DND-41 (cell line): ENCODE data around the gene COL4A2.

Source experiments
- CTCF ChIP-seq: IDR thresholded peaks from 2 replicates; pipeline ENCODE4 v1.5.1; 2012; ENCODE audit warnings: borderline replicate concordance, low read length, moderate library complexity, mild to moderate bottlenecking; ENCODE audit not compliant: poor library complexity, severe bottlenecking; ENCODE audit errors: extremely low read depth
- EZH2 ChIP-seq: IDR thresholded peaks from 3 replicates; pipeline ENCODE4 v1.6.1; 2012; ENCODE audit warnings: borderline replicate concordance, low read depth, mild to moderate bottlenecking, moderate library complexity, low read length, inconsistent platforms; ENCODE audit not compliant: severe bottlenecking

GRCh38 chr13:110551284-110551683, 244.2 kb downstream of the COL4A2 start:
- TF ChIP-seq EZH2 (no peak), CTCF (no peak)
